GM19397 (cell line): ENCODE measurements around the gene LNP1.
"Not testable (repeated sequence)": the region's sequence is repeated elsewhere in the genome, so short reads cannot be mapped to it uniquely, and the experiment has no call there.

Experiments
- ATAC-seq: cut with Tn5 transposase; IDR thresholded peaks from one replicate; pipeline ENCODE4 v1.9.1; 2021; ENCODE audit warnings: mild to moderate bottlenecking, moderate library complexity; ENCODE audit not compliant: unreplicated experiment

Gene LNP1

DNA sequence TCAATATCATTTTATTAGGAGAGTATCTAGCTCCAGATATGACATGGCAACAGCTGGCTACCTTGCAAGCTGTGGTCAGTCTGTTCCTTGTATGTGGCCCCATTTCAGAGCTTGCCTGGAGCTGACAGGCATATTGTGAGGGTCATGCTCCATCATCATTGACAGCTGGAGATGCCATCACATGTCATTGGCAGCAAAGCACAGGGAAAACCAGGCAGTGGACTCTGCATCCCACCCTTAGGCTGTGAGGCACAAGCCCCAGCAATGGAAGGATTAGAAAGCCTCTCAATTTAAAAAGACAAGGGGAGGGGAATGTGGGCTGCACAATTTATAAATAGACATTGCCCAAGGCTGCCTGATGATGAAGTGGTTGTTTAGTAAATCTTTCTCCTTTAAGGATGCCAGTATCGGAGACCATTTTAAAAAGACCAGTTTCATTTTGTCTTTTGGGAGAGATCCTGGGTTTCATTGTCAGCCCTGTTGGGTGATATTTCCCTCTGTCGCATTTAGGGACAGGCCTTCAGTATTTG, 27.9 kb downstream of the LNP1 start:
- no peak for ATAC-seq

DNA sequence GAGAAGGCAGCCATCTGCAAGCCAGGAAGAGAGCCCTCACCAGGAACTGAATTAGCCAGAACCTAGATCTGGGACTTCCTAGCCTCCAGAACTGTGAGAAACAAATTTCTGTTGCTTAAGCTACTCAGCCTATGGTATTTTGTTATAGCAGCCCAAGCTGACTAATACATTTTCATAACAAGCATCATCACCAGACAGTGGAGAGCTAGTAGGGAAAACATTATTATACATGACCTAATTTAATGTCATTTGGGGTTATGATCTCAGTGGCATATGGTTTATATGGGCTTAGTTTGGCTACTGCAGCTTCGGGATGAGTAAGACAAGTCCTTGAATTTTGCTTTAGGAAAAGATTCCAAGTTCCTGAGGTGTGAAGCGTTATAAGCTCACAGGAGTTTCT, 35.6 kb downstream of the LNP1 start:
- no peak for ATAC-seq

DNA sequence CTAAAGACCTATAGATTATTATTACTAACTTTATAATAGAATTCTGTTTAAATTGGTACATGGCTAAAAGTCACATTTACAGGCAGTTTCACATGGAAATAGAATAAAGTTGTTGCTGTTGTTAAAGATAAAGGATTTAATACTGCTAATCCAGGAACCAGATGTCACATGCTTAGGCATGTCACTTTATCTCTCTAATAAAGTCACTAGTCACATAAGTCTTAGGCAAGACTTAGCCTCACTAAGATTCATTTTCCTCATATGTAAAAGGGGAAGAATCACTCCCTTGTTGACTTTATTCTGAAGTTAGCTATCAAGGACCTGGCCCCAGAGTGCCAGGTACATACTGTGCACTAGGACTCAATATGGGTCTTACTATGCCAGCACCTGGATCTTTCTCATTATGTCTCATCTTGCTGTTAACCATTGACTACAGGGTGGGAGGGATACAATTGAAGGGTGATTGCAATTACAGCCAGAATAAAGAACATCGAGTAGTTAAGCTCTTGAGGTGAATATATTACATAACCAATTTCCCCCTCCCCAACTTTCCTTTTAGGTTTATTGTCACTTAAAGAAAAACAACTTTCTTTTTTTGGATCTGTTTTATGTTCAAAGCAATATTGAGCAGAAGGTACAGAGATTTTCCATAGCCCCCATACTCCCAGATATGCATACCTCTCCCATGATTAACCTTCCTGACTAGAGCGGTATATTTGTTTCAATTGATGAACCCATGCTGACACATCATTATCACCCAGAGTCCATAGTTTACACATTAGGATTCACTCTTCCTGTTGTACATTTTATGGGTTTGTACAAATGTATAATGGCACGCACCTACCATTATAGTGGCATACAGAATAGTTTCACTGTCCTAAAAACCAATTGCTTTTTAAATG, 36.6 kb downstream of the LNP1 start:
- ATAC-seq: no peak

DNA sequence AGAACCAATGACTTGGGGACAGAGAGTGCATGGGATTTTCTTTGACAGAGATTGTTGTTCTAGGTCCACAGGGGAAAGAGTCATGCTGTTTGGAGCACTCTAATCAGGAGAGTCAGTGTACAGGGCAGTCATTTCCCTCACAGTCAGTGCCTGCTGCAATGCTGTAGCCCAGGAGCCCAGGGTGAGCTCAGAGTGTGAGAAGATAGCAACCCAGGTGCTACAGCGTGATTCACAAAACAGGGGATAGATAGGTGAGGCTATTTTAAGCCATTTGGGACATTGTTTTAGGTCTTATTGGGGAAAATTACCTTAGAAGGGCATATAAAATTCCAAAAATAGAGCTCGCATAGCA, 37.3 kb downstream of the LNP1 start:
- no peak for ATAC-seq

DNA sequence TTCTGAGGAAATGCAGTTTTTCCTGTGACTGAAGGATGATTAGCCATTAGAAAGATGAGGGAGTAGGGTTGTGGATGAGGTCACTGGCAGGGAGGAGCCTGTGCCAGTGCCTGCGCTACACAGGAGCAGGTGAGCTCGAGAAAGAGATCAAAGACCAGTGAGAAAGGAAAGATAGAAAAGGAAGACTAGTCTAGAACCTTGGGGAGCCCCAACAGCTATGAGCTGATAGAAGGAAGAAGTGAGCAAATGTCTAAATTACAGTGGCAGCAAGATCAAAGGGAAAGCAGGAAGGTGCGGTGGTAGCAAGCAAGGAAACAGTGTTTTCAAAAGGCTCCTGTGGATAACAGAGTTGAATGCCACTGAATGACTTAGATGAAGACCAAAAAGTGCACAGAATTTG, 39.6 kb downstream of the LNP1 start:
- no peak for ATAC-seq

DNA sequence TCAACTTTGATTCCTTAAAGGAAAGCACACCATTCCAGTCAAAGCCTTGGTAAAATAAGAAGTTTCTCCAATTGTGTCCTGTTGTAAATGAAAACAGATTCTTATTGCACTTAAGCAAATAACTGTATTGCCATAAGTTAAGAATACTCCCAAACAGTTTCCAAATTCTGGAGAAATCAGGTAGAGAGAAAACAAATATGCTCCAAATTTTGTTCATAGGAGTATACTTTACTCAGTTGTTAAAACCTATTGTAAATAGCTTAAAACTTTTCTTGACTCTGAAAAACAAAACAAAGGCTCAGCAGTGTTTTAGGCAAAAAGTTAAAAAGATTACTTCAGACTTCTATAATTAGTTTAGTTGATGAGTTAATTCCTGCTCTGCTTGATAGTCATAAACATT, 42.4 kb downstream of the LNP1 start:
- no peak for ATAC-seq

DNA sequence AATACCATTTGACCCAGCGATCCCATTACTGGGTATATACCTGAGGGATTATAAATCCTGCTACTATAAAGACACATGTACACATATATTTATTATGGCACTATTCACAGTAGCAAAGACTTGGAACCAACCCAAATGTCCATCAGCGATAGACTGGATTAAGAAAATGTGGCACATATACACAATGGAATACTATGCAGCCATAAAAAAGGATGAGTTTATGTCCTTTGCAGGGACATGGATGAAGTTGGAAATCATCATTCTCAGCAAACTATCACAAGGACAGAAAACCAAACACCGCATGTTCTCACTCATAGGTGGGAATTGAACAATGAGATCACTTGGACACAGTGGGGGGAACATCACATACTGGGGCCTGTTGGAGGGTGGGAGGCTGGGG, 45.7 kb downstream of the LNP1 start:
- ATAC-seq: not testable (repeated sequence)

DNA sequence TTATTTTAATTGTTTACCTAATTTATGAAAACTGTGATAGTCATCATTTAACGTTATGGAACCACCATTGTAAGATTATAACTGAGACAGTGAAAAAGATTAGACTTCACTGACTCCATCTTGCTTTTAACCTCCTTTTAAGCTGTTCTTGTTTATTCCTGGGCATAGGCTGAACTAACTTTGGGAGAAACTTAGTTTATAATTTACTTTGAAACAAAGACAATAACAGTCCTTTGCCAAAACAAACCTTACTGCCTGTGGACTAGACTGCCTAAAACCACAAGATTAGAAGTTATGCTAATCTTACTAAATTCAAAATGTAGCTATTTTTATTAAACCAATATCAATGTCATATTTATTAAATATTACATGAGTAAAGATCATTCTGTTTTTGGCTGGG, 46.7 kb downstream of the LNP1 start:
- no peak for ATAC-seq

DNA sequence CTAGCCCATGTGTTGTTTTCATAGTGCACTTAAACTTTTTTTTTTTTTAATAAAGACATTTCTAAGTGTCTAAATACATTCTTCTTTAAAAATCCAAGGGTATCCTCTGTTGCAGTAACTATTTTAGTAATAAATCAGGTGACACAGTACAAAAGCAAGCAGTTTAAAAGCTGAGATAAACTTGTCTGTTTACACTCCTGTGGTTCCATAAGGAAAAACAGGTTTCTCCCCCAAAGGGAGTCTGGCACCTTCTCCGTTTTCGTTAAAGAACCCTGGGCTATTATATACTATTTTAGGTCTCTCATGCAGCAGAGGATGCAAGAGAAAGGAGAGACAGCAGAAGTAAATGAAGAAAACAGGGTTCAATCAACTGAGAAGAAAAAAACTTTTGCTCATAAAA, 47.9 kb downstream of the LNP1 start:
- no peak for ATAC-seq

DNA sequence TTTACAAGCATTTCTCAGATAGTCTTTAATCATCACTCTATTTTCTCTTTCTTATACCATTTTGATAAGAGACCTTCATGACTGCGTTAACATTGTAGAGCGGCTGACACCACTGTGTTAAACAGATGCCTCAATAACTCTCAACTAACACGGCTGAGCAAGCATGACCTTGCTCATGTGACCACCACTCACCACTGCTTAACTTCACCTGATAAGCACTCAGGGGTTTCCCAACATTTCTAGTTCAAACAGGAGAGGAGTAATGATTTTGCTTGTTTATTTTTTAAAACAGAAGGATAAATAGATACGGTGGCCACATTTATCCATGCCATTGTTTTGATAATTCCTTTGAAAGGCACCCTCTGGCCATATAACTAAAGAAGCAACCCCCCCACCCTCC, 53.3 kb downstream of the LNP1 start:
- no peak for ATAC-seq

DNA sequence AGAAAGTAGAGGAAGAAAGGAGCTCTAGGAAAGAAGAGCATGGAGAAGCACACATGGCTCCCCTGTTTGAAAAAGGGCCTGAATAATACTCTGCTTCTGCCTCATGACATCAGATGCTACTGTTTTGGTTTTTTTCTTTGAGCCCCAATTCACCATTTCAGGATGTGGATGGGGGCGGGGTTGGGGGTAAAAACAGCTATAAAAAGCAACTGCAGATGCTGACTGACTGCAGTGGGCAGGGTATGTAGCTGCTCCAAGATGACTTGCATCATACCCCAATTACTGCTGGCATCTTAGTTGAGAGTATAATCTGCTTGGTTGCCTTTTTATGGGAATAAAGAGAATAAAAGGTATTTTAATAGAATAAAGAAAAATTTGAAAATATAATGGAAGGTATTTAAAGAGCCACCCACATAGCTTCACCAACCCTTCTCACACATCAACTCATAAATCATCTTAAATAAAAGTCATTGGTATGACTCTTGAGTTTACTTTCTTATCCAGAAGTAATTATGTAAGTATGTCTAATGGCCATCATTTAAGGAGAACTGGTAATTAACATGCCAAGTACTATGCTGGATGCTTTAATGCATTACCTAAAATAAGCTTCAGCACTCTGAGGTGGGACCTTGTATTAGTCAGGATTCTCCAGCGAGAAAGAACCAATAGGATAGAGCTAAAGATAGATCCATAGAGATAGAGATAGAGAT, 54.7 kb downstream of the LNP1 start:
- no peak for ATAC-seq

DNA sequence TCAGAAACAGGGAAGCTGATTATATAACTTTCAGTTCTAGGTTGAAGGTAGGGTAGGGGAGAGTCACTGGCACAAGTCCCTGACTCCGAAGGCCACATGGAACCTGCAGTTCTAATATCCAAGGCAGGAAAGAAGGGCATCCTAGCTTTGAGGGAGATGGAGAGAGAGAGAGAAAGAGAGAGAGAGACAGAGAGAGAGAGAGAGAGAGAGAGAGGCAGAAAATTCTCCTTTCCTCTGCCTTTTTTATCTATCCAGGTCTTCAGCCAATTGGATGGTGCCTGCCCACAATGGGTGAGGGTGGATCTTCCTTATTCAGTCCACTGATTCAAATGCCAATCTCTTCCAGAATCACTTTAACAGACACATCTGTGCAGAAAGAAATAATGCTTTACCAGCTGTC, 55.4 kb downstream of the LNP1 start:
- ATAC-seq: no peak

DNA sequence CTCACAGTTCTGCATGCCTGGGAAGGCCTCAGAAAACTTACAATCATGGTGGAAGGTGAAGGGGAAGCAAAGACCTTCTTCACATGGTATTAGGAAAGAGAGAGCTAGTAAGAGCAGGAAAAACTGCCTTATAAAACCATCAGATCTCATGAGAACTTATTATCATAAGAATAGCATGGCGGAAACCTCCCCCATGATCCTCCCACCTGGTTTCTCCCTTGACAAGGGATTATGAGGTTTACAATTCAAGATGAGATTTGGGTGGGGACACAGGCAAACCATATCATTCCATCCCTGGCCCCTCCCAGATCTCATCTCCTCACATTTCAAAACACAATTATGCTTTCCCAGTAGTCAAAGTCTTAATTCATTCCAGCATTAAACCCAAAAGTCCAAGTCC, 56.5 kb downstream of the LNP1 start:
- no peak for ATAC-seq

DNA sequence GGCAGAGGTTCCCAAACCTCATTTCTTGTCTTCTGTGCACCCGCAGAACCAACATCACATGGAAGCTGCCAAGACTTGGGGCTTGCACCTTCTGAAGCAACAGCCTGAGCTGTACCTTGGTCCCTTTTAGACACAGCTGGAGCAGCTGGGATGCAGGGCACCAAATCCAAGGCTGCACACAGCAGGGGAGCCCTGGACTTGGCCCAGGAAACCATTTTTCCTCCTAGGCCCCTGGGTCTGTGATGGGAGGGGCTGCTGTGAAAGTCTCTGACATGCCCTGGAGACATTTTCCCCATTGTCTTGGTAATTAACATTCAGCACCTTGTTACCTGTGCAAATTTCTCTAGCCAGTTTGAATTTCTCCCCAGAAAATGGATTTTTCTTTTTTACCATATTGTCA, 57.5 kb downstream of the LNP1 start:
- no peak for ATAC-seq

DNA sequence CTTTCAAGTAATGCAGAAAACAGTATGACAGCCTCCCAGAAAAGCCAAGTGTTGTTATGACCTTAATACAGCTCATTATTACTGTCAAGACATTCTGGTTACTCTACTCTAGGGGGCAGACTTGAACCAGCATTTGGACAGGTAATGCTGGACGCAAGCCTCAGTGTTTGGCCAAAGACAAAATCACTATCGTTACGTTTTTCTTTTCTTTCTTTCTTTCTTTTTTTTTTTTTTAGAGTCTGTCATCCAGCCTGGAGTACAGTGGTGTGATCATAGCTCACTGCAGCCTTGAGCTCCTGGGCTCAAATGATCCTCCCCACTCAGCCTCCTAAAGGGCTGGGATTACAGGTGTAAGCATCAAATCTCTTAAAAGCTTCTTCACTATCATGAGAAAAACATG, 61.7 kb downstream of the LNP1 start:
- peak; percentile 73 for ATAC-seq

DNA sequence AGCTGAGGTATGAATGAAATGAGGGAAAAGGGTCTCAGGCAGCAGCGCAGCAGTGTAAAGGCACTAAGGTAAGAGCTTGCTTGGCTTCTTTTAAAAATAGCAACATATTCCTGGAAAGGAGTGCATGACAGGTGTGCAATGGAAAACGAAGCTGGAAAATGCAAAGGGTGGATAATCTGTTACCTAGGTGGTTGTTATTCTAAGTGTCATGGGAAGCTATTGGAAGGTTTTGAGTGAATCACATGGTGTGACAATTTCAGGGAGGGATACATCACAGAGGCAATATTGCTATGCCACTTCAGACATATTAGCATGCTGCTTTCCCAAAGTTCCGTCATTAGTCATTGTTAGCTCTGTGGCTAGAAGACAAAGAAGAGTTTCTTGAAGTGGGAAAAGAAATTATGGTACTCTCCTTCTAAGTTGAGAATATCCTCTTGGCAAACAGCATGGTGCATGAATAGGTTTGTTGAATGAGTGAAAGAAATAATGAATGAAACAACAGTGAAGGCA, 62.4 kb downstream of the LNP1 start:
- ATAC-seq: no peak

DNA sequence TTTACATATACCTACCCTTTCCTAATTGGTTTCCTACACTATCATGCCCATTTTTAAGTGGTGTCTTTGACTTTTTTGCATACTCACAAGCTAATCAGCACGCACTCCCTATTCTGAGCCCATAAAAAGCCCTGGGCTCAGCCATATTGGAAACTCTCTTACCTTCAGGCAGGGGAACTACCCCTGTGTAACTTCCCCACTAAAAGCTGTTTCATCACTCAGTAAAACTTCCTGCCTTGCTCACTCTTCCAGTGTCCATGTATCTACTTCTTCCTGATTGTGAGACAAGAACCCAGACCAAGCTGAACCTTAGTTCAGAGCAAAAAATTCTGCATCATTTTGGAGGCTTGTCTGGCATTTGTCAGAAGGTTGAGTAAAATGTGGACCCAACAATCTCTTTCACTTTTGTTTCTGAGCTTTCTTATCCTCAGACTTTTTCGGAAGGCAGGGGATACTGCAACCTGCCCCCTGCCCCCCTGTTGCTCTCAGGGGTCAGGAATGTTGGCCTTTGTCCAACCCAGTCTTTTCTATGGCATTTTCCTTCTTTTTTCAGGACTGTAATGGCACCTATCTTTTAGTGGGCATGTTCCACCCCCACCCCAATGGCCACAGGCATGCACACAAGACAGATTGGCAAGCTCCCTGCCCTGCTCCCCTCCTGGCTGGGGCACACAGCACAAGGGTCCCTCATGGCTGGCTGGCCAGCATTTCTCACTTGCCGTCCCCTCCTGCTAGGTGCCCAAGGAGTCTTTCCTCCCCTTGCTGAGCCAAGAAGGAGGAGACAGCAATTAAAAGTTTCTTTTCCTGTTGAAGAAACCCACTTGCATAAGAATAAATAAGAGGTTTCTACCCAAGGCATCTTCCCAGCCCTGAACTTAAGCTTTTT, 64.8 kb downstream of the LNP1 start:
- no peak for ATAC-seq

DNA sequence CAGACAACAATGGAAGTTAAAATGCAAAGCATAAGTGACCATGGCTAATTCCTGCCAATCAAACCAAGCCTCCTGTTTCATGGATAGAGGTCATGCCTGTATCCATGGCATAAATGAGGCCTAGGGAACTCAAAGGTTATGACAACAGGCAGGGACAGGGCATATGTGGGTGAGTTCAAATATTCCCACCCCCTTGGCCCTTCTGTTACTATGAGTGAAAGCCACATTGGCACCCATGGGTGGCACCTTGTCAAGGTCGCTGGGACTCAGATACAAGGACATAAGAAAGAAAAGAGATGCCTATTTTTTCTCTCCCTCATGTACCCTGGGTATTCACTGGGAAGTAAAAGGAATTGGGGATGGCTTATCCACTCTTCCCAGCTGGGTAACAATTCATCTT, 65.8 kb downstream of the LNP1 start:
- ATAC-seq: no peak

DNA sequence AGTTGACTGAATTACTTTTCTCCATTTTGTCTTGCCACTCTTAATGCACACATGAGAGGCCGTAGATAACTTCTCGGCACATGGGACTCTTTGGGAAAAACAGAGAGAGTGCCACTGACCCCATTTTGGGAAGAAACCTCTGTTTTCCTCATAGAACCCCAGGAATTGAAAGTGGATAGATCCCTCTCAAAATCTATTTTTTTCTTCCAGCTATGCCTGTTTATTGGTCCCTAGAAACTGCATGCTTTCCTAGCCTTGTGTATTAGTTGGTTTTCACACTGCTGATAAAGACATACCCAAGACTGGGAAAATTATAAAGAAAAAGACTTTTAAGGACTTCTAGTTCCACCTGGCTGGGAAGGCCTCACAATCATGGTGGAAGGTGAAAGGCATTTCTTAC, 67.3 kb downstream of the LNP1 start:
- no peak for ATAC-seq

DNA sequence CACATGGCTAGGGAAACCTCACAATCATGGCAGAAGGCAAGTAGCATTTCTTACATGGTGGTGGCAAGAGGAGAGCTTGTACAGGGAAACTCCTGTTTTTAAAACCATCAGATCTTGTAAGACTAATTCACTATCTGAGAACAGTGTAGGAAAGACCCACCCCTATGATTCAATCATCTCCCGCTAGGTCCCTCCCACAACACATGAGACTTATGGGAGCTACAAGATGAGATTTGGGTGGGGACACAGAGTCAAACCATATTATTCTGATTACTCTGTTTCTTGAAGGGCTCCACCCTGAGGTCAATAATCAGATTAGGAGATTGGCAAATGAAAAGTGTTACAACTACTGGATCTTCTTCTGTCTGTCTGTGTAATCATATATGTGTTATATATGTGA, 69.6 kb downstream of the LNP1 start:
- no peak for ATAC-seq

DNA sequence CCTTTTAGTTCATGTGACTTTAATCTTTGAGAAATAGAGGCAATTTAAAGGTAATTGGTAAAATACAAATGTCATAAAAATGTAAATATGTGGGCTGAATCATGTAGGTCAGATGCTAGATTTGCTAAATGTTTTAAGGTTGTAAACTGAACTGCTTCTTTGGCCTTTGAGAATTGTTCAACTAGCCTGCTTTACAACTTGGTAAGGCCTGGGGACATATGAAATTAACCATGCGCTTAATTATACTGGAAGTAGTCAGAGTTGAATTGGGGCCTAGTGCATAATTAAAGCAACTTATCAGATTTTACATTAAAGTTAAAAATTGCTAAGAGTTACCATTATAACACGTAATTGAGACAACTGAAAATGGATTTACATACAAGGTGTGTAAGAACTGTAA, 70.1 kb downstream of the LNP1 start:
- ATAC-seq: no peak
